ENCODE measurements around the gene CFAP206.

- TF ChIP-seq YY1 (IDR thresholded peaks at IDR 0.05; ENCODE audit: extremely low read depth, insufficient replicate concordance, low read depth, low read length) (no peak), CTCF (IDR thresholded peaks at IDR 0.05 in 2 of 3, conservative IDR thresholded peaks at IDR 0.05 in 1 of 3; ENCODE audit: borderline replicate concordance in 1 of 3, insufficient read depth in 1 of 3, low read depth in 2 of 3, low read length in 2 of 3) (no peak), FOSL1 (IDR thresholded peaks at IDR 0.05; ENCODE audit: low read depth) (no peak), POLR2AphosphoS5 (IDR thresholded peaks at IDR 0.05; ENCODE audit: low read depth, low read length) (no peak), ATF3 (IDR thresholded peaks at IDR 0.05) (no peak), POLR2A (IDR thresholded peaks at IDR 0.05; ENCODE audit: borderline replicate concordance, extremely low read depth, insufficient read depth, insufficient read length) (no peak), ZBTB33 (IDR thresholded peaks at IDR 0.05; ENCODE audit: extremely low read depth, insufficient replicate concordance, low read length) (no peak), ZNF274 (IDR thresholded peaks at IDR 0.05; ENCODE audit: low read depth, low read length) (no peak)
These were observed 12.6 kb downstream of the CFAP206 start for GRCh38 chr6:87420360-87420759.

Data from HCT116 (cell line).